PC-9 (cell line): ENCODE results near the gene NCOA3. TPM values are rescaled to one million over a fixed set of nuclear protein-coding genes. Genes with fewer than 3 reads are reported as not detected.

Source experiments
- BruUV-seq: library from RNA; stranded (reverse); fragments of 400-500 nt; replicated peaks from 2 replicates; lab custom pipeline; 2021; lab: Mats Ljungman, UMichigan
- CTCF ChIA-PET: fragments of 300-600 bp; sonication (Branson Sonifier 250); formaldehyde crosslinking; loops from one replicate; lab custom pipeline; 2022; ENCODE audit warnings: antibody characterized with exemption; lab: Charles Lee
- POLR2A ChIA-PET: fragments of 300-600 bp; sonication (Branson Sonifier 250); formaldehyde crosslinking; loops from one replicate; lab custom pipeline; 2022; ENCODE audit warnings: antibody characterized with exemption; ENCODE audit not compliant: unreplicated experiment; lab: Charles Lee
- DNase-seq, 2 experiments: peaks; one replicate each; pipeline versions ENCODE4 v3.0.0 to v3.0.0-alpha.2; 2015 to 2022; ENCODE audit warnings: mixed read lengths in 1 of 2
- H2AFZ ChIP-seq: fragments of 200-600 bp; sonication (generic); 2 replicates; pipeline ENCODE4 v1.8.1; 2017; ENCODE audit warnings: antibody characterized with exemption
- H3F3A ChIP-seq: fragments of 200-600 bp; sonication (generic); 2 replicates; pipeline ENCODE4 v1.8.1; 2017; ENCODE audit warnings: antibody characterized with exemption, mild to moderate bottlenecking, low read depth; ENCODE audit not compliant: insufficient read depth
- H3K27ac ChIP-seq: fragments of 200-600 bp; sonication (generic); 2 replicates; pipeline ENCODE4 v1.6.1; 2016; ENCODE audit warnings: mixed run types
- H3K27me3 ChIP-seq: fragments of 200-600 bp; sonication (generic); 2 replicates; pipeline ENCODE4 v1.6.1; 2016; ENCODE audit warnings: low read depth, mixed run types; ENCODE audit not compliant: insufficient read depth
- H3K36me3 ChIP-seq: fragments of 200-600 bp; sonication (generic); 2 replicates; pipeline ENCODE4 v1.6.1; 2016; ENCODE audit warnings: low read depth, mixed run types
- H3K4me1 ChIP-seq: fragments of 200-600 bp; sonication (generic); replicated peaks from 2 replicates; pipeline ENCODE4 v1.6.1; 2016; ENCODE audit warnings: mixed run types; ENCODE audit not compliant: insufficient read depth
- H3K4me2 ChIP-seq: fragments of 200-600 bp; sonication (generic); 2 replicates; pipeline ENCODE4 v1.6.1; 2017; ENCODE audit warnings: mixed run types
- H3K4me3 ChIP-seq: fragments of 200-600 bp; sonication (generic); 2 replicates; pipeline ENCODE4 v1.6.1; 2016; ENCODE audit warnings: mixed run types
- H3K79me2 ChIP-seq: fragments of 200-600 bp; sonication (generic); 2 replicates; pipeline ENCODE4 v1.6.1; 2017; ENCODE audit warnings: low read depth, mixed run types
- H3K9me2 ChIP-seq: fragments of 200-600 bp; sonication (generic); 2 replicates; pipeline ENCODE4 v1.8.1; 2017; ENCODE audit warnings: mild to moderate bottlenecking; ENCODE audit not compliant: insufficient read depth
- H3K9me3 ChIP-seq: fragments of 200-600 bp; sonication (generic); 2 replicates; pipeline ENCODE4 v1.8.1; 2016; ENCODE audit warnings: low read depth; ENCODE audit not compliant: insufficient read depth
- H4K20me1 ChIP-seq: fragments of 200-600 bp; sonication (generic); 2 replicates; pipeline ENCODE4 v1.8.1; 2017; ENCODE audit not compliant: insufficient read depth
- CTCF ChIP-seq: fragments of 200-600 bp; sonication (generic); conservative IDR thresholded peaks from 2 replicates; pipeline ENCODE4 v1.6.1; 2017; ENCODE audit warnings: mixed run types, antibody characterized with exemption, mild to moderate bottlenecking, moderate library complexity
- EZH2 ChIP-seq: fragments of 200-600 bp; sonication (generic); IDR thresholded peaks from 2 replicates; pipeline ENCODE4 v1.8.0; 2017; ENCODE audit warnings: antibody characterized with exemption, low read depth
- intact Hi-C: fragments of 100-400 bp; cut with micrococcal nuclease; formaldehyde crosslinking; loops from one replicate; pipeline ENCODE4 v1.10.0; 2022; ENCODE audit not compliant: unreplicated experiment
- total RNA-seq: library from RNA; stranded (reverse); gene quantifications from 2 replicates; pipeline ENCODE4 v1.2.3, GENCODE V29; 2021

Gene NCOA3
- total RNA-seq, 1 experiment from 2014 or later = 78.0 TPM

DNA sequence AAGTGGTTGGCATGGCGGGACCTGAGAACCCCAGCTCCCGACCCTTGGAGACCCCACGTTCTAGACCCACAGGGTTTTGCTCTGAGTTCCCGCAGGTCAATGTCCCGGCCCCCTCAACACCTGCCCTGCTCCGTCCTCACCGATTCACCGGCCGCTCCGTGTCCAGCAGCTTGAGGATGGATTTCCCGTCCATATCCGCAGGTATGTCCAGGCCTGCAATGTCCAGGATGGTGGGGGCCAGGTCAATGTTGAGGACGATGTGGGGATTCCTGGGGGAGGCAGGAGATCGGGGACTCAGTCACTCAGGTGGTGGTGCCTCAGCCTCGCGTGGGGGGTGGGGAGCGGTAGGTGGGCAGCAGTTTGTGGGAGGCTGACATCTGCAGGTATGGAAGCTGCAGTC lies 176.8 kb downstream of the NCOA3 start:
- no peaks in the 10 kb centered on the region for H3K9me3 ChIP-seq
- ChIA-PET CTCF (interaction anchor here (0.6 to 1.2 kb wide), 2 partner anchors 125 to 617 kb away, joined by 3 to 5 read pairs; no protein-coding TSS in a partner anchor), POLR2A (interaction anchor here (0.7 kb wide), 1 partner anchor 449 kb away, joined by 6 read pairs; no protein-coding TSS in a partner anchor)
- DNase-seq = no peak
- no peak for TF ChIP-seq EZH2
- H3K4me1 ChIP-seq = no peaks in the 10 kb centered on the region
- no TSS peak for BruUV-seq
- H3K4me2 ChIP-seq = no peak overlapping the region
- no peak overlapping the region for H2AFZ ChIP-seq
- peaks cover 53% of the 10 kb centered on the region for H4K20me1 ChIP-seq
- H3K79me2 ChIP-seq = peaks cover 19% of the 10 kb centered on the region; the same call in 1 of the 2 replicates
- intact Hi-C loops = loop anchor here (1.0 to 5.0 kb wide), 3 partner anchors 109 to 943 kb away; partner anchors contain the start of gene SULF2
- H3K27me3 ChIP-seq = no peaks in the 10 kb centered on the region
- no peaks in the 10 kb centered on the region for H3K9me2 ChIP-seq
- H3K4me3 ChIP-seq = no peak overlapping the region
- peaks cover 88% of the 10 kb centered on the region for H3F3A ChIP-seq
- no peak overlapping the region for H3K27ac ChIP-seq
- peaks cover 78% of the 10 kb centered on the region for H3K36me3 ChIP-seq

- CTCF ChIA-PET = interaction anchor here (0.6 kb wide), 2 partner anchors 51 to 562 kb away, joined by 3 to 5 read pairs; no protein-coding TSS in a partner anchor
- no peak for TF ChIP-seq CTCF
- TF ChIP-seq EZH2 = no peak
- Histone ChIP-seq H3K36me3 (peaks cover 79% of the 10 kb centered on the region), H3K4me1 (no peaks in the 10 kb centered on the region), H2AFZ (no peak overlapping the region), H4K20me1 (peaks cover 57% of the 10 kb centered on the region), H3K9me2 (no peaks in the 10 kb centered on the region), H3K27me3 (no peaks in the 10 kb centered on the region), H3K79me2 (peaks cover 11% of the 10 kb centered on the region; the same call in 1 of the 2 replicates), H3F3A (peaks cover 88% of the 10 kb centered on the region), H3K4me2 (no peak overlapping the region), H3K27ac (no peak overlapping the region), H3K4me3 (no peak overlapping the region), H3K9me3 (no peaks in the 10 kb centered on the region)
- POLR2A ChIA-PET = no interaction called here
- intact Hi-C loops = loop anchor here (5.0 kb wide), 2 partner anchors 108 to 618 kb away; partner anchors contain the start of gene SULF2
- no TSS peak for BruUV-seq
- no peak for DNase-seq
These were observed 177.8 kb downstream of the NCOA3 start for GRCh38 chr20:47679462-47679861.

GRCh38 chr20:47680804-47681529 lies 179.3 kb downstream of the NCOA3 start:
- H3K9me3 ChIP-seq = no peaks in the 10 kb centered on the region
- no peak overlapping the region for H2AFZ ChIP-seq
- TF ChIP-seq CTCF (no peak), EZH2 (no peak)
- peaks cover 80% of the 10 kb centered on the region for H3K36me3 ChIP-seq
- no peaks in the 10 kb centered on the region for H3K9me2 ChIP-seq
- H3K27me3 ChIP-seq = no peaks in the 10 kb centered on the region
- intact Hi-C loops = no loop called here
- no peak overlapping the region for H3K4me3 ChIP-seq
- no TSS peak for BruUV-seq
- CTCF ChIA-PET = interaction anchor here (0.6 kb wide), 2 partner anchors 20 to 1224 kb away, joined by 3 to 4 read pairs; no protein-coding TSS in a partner anchor
- POLR2A ChIA-PET = no interaction called here
- no peak overlapping the region for H3K27ac ChIP-seq
- 0 out of 2 replicates have a peak, but pooled peaks cover 12% of the 10 kb centered on the region for H3K79me2 ChIP-seq
- no peak for DNase-seq
- H3K4me1 ChIP-seq = no peaks in the 10 kb centered on the region
- H4K20me1 ChIP-seq = peaks cover 62% of the 10 kb centered on the region
- H3F3A ChIP-seq = peaks cover 86% of the 10 kb centered on the region
- H3K4me2 ChIP-seq = no peak overlapping the region
